Measurements from ENCODE around the gene LIF. TPM values are rescaled to one million over a fixed set of nuclear protein-coding genes. Genes with fewer than 3 reads are reported as not detected.
"Not testable (repeated sequence)": the region's sequence is repeated elsewhere in the genome, so short reads cannot be mapped to it uniquely, and the experiment has no call there.

The LIF gene
- total RNA-seq, 1 experiment from 2014 or later = 50.2 TPM

DNA sequence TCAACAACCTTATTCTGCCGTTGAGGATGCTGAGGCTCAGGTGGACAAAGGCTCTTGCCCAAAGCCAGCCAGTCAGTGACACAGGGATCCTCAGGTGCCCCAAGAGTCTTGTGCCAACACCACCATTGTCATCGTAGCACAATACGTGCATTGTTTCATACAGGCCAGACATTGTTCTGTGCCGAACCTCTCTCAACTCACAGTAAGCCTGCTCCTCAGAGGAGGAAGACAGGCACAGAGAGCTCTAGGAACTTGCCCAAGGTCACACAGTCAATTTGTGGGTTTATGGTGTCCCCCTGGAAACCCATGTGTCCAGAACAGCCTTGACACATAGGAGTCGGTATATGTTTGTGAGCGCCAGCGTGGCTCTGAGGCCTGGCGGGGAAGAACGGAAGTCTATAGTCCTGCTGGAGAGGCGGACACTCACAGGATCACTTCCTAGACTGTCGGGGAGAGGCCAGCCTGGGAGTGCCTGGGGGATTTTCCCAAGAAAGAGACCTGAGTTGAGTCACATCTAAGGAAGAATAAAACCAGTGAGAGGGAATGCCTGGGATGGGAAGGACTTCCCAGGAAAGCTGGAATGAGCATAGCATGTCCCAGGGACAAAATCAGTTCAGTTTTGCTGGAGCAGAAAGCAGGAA, 20.2 kb downstream of the LIF start:
- no peak for DNase-seq (ENCODE audit: low spot score)

DNA sequence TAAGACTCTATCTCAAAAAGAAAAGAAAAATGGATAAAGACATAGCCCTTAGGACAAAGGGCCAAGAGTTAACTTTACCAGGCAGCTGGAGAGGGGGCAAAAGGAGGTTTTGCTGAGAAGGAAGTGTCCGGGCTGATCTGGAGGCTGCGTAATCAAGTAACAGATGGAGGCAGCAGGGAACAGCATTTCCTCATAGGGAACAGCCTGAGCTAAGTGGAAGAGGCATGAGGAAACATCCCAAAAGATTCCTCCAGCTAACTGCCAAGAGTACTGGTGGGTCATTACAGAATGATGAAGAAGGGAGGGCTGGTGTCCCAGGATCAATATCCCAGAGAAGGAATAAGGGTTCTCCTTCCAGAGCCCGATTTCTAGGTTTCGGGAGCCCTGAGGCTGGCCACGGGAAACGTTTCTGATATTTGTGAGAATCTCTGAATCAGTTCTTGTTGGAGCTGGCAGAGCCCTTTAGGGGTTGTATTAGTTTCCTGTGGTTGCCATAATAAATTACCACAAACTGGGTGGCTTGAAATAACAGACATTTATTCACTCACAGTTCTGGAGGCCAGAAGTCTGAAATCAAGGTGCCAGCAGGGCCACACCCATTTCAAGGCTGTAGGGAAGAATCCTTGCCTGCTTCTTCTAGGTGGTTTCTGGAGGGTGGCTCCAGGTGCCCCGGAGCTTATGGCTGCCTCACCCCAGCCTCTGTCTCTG, 21.2 kb downstream of the LIF start:
- no peak for DNase-seq (ENCODE audit: low spot score)

DNA sequence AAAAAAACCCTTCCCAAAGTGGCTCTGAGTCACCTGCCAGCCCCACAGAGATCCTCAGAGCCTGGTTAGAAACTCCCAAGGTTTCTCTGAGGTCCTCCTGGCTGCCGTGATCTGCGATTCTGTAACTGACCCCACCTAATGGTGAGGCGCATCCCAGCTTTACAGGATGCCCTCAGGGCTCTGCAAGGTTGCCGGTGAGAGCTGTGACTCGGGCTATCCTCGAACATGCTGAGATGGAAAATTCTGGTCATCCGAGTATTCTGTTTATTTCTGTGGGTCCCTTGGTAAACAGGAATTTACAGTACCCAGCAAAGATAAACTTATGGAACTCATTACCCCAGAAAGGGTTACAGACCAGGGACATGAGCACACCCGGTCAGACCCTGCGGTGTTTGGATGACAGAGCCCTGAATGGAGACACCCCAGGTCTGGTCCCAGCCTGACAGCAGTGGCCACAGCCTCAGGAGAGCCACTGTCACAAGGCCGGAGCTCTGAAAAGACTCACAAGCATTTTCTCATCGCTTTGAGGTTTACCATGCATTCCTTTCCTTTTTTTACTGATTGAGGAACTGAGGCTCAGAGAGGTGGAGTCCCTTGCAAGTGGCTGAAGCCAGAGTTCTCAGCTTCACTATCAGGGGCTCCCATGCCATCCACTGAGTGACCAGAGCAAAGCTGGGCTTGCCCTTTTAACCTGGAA, 22.2 kb downstream of the LIF start:
- no peak for DNase-seq (ENCODE audit: low spot score)

DNA sequence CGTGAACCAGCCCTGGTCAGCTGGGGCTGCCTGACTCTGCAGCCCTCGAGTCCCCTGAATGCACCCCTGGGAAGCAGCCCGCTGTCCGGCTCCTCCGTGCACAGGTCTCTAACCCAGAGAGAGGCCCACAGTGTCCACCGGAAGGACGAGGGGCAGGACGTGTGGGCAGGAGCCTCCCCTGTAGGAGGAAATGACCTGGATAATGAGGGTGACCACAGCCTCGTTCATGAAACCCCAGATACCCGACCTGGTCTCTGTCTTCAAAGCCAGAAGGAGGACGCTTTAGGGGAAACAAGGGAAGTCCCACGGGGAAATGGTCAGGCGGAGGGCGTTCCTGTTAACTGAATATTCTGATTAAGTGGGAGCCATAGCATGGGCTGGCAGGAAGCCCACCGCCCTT, 23.3 kb downstream of the LIF start:
- no peak for DNase-seq (ENCODE audit: low spot score)

DNA sequence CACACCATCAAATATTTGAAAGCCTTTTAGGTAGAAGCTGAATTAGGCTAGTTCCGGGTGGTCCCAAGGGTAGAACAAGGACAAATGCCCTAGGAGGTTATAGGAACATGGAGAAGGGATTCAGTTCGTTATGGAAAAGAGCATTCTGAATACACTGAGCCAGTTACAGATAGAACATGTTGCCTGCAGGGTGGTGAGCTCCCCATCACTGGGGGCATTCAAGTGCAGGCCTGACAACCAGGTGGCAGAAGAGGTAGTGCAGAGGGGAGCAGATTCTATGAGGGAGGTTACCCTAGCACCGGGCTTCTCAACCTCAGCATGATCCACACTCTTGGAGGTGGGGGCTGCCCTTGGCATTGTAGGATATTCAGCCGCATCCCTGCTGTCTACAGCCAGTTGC, 24.2 kb downstream of the LIF start:
- DNase-seq (ENCODE audit: low spot score) = no peak

DNA sequence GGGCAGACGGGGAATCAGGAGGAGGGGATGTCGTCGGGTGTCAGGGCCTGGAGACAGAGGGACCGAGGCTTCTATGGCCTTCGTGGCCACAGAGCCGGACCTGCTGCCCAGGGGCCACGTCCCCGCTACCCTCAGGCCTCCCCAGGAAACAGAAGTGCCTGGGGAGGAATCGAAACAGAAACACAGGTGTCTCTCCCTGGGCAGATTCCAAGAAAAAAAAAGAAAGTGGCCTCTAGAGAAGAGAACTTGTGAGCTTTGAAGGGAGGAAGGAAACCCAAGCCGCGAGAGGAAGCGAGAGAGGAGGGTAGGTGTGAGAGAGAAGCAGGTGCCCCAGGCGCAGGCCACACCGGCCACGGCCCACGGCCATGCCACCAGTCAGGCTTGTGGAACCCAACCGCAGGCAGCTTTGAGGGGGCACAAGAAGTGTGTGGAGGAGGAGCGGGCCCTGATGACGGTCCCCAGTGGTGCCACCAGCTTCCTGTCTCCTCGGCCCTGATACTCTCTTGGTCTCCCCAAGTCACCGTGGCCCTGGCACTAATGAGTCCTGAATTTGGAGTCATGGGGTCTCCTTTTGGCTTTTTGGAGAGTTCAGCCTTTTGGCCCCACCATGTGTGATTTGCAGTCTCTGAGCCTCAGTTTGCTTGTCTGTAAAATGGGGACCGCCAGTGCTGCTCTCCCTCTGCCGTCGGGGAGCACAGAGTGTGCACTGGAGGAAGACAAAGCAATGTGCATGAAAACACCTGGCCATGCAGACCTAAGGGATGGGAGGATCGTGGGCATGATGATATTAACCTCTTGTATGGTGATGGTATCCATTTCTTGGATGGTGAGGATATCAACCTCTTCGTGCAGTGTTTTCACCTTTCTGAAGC, 25.2 kb downstream of the LIF start:
- DNase-seq (ENCODE audit: low spot score) = no peak

DNA sequence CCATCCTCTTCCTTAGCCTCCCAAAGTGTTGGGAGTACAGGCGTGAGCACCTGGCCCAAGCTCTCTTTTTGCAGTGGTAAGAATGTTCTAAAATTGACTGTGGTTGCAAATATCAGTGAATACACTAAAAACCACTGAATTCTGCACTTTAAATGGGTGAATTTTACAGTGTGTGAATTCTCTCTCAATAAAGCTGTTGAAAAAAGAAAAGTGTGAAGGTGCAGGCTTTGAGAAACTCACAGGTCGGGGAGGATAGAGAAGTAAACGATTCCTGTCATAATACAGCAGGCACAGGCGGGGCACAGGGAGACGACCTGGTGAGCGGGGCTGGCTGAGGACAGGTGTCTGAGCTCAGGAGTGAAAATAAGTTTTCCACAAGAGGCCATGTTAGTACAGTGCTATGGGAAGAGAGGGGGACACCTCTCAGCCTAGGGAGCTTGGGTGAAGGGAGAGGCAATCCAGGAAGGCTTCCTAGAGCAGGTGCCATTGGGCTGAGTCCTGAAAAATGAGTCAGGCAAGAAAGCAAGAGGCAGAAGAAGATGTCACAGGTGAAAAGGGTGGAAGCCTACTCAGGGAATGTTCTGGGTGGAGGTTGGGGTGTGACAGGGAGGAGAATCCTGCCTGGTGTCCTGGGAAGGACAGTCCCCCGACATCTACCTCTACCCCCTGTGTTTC, 26.1 kb downstream of the LIF start:
- no peak for DNase-seq (ENCODE audit: low spot score)

DNA sequence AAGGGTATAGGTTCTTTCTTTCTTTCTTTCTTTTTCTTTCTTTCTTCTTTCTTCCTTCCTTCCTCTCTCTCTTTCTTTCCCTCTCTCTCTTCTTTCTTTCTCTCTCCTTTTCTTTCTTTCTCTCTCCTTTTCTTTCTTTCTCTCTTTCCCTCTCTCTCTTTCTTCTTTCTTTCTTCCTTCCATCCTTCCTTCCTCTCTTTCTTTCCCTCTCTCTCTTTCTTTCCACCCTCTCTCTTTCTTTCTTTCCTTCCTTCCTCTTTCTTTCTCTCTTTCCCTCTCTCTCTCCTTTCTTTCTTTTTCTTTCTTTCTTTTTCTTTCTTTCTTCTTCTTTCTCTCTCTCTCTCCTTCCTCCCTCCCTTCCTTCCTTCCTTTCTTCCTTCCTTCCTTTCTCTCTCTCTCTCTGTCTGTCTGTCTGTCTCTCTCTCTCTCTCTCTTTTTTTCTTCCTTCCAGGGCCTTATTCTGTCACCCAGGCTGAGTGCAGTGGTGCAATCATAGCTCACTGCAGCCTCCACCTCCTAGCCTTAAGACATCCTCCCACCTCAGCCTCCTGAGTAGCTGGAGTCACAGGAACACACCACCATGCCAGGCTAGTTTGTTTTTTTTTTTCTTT, 26.8 kb downstream of the LIF start:
- DNase-seq (ENCODE audit: low spot score) = no peak

DNA sequence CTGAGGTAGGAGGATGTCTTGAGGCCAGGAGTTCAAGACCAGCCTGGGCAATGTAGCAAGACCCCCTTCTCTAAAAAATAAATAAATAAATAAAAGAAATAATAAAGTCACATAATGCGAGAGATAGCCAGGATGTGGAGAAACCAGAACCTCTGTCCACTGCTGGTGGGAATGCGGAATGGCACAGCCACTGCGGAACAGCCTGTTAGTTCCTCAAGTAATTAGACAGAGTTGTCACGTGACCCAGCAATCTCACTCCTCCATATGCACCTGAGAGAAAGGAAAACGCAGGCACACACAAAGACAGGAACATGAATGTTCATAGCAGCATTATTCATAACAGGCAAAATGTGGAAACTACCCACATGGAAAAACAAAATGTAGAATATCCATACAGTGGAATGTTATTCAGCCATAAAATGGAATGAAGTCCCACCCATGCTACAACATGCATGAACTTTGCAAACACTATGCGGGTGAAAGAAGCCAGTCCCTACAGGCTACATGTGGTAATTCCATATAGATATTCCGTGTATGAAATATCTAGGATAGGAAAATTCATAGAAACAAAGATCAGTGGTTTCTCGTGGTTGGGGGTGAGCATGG, 27.4 kb downstream of the LIF start:
- DNase-seq (ENCODE audit: low spot score) = no peak

DNA sequence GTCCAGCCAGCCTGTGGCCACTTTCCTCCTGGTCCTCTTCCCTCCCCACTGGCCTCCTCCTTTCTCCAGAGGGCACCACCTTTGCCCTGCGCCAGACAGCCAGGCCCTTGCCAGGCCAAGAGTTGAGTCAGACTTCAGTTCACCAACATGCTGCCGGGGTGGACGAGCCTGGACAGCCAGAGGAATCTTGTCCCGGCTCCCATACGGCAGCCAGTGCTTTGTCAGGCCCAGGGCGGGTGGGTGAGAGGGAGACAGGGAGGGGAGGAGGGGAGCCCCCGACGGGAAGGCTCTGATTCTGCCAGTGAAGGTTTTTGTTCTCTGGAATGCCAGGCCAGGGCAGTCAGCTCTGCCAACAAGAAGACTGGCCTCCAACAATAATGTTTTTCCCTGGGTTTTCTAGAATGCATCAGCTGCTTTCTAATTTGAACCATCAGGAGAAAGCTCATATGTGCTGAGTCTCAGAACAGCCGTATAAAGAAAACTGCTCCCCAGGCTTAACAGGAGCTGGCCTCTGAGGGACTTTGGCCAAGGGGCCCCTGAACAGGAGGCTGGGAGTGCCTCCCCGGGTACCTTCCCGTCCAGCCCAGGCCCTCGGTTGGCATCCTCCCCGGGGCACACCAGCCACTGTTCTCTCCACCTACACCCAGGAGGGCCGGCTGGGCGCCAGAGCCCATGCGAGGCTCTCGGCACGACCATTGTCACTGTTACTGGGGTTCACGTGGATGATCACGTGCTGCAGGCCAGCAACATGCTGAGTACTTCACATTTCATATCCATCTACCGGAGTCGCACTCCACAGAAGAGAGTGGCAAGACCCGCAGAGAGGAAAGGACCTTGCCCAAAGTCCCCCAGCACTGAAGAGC, 28.6 kb downstream of the LIF start:
- no peak for DNase-seq (ENCODE audit: low spot score)

DNA sequence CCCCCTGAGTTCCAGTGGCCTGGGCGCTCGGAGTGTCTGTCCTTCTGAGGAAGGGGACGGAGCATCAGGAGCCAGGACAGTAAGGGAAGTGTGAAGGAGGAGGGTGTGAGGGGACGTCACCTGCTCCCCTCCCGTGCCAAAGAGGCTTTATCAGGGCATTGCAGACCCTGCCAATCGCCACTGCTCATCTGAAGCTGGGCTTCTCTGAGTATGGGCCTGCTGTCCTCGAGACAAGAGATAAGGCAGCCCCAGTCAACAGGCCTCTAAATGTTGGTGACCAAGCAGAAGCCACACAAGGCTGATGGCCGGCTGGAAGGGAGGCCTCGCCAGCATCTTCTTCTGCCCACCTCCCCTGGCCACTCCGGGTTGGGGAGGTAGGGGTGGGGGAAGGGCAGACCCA, 29.8 kb downstream of the LIF start:
- DNase-seq (ENCODE audit: low spot score) = no peak

DNA sequence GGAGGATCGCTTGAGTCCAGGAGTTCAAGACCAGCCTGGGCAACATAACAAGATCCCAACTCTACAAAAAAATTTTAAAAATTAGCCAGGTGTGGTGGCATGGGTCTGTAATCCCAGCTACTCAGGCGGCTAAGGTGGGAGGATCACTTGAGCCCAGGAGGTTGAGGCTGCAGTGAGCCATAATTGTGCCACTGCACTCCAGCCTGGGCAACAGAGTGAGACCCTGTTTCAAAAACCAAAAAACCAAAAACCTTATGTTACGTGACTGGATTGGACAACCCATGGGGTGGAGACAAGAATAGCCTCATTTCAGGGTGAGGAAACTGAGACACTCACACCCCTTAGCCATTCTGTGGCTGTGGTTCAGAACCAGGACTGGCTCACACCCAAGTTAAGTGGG, 30.3 kb downstream of the LIF start:
- DNase-seq (ENCODE audit: low spot score) = not testable (repeated sequence)

DNA sequence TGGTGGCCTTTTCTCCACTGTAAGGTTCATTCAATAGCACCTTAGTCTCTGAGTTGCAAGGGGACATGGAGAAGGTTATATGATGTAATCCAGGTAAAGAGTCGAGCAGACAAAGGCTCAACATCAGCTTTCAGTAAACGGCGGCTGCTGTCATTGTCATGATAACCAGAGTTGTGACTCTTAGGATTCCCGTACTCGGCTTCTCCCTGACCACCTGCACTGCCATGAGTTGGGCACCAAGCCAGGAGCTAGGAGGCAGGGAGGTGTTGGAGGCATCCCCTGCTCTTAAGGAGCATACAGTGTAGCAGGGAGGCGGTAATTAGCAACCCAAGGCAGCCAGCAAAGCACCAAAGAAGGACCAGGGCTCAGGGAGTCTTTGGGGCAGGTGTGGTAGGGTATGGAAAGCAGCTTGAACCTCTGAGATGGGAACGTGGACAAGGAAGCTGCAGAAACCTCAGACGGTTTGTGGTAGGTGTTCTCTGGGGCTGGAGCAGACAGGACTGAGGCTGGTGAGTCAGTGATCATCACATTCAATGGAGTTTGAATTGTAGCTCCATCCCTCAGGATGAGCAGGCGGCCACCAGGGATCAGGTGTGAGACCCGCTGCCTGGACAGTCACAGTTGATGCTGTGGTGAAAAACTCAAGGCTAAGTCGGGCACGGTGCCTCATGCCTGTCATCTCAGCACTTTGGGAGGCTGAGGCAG, 31.7 kb downstream of the LIF start:
- DNase-seq (ENCODE audit: low spot score) = peak; percentile 49

DNA sequence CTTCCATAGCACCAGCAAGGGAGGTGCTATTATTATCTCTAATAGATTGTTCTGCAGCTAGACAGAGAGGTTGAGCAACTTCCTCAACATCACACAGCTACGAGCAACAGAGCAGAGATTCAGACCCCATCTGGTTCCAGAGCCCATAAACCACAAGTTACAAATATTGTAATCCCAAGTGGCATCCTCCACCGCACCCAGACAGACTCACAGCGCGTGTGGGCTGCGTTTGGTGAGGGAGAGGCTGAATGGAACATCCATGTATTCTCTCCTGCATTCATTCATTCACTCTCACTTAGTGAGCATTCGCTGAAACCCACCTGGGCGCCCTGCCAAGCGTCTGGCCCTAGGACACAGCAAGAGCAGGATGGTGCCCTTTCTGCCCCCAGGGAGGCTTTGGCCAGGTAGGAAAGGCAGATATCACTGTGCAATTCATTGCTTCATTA, 33.5 kb downstream of the LIF start:
- DNase-seq (ENCODE audit: low spot score) = no peak

DNA sequence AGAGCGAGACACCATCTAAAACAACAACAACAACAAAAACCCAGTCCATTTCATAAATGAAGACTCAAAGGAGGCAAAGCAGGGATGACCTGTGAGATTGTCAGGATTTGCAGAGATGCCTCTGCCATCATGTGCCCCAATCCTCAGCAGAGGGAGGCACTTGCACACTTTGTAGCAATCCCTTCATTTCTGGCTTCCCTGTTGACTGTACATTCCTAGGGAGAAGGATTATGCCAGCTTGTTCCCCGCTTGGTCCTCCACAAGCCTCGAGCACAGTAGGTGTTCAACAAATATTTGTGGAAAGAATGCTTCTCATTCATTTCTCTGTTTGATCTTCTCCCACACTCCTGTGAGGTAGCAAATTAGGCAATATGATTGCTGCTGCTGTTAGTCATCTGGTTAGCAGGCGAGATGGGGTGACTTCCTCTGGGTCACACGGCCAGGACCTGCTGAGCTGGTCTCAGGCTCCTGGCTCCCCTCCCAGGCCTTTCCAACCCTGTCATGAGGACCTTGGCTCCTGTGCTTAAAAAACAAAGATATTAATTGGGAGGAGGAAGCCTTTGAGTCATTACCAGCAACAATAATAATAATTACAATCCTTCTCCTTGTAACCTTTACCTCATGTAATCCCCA, 34.1 kb downstream of the LIF start:
- peak; percentile 82 for DNase-seq (ENCODE audit: low spot score)

DNA sequence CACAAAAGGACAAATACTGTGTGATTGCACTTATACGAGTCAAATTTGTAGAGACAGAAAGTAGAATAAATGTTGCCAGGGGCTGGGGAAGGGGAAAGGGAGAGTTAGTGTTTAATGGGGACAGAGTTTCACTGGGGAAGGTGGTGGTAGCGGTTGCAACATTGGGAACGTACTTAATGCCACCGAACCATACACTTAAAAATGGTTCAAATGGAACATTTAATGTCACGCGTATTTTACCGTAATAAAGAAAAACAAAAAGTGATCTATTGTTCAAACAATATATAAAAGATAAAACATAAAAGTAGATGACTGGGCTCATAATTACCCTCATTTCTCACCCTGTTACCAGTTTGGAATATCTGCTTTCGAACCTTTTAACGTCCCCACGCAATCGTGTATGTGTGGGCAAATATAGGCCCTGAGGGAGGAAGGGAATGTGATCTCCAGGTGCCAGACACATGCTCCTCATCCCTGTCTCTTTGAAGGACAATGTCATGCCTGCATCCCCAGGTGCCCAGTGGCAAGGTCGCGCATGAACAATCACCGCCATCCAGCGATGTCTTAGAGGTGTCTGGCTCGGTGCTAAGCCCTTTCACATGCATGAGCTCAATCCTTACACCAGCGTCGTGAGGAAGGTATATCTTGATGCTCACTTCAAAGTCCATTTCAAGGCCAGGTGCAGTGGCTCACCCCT, 35.3 kb downstream of the LIF start:
- no peak for DNase-seq (ENCODE audit: low spot score)

DNA sequence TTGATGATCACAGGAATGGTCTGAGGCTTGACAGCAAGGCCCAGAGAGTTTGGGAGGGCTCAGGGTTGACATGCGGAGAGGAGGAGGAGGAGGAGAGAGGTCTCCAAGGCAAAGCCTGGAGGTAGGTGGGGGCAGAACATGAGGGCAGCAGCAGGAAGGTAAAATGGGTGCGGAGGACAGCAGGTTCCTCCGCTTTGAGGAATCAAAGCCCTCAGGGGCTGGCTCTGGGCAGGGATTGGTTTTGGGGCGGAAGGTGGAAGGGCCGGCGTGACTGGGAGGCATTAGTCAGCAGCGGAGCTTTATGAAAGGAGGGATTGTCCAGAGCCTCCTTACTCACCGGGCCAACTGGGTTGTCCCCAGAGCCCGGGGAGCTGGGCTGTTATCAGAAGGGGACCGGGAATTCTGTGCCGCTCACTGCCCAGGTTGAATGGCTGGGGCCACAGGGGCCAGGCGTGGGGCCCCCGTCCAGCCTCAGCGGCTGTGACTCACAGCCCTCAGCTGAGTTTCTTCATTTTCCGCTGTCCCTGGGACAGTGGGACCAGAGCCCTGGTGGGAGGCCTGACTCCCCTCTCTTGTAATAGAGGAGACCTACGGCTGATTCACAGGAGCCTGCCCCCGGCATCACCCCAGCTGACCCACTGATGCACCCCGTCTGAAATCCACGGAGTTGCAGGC, 36.2 kb downstream of the LIF start:
- DNase-seq (ENCODE audit: low spot score) = peak; percentile 87

Measured in HT-29 (cell line).